Left ventricle myocardium inferior (tissue), 1 donor: ENCODE data around the gene FBN1. TPM values are rescaled to one million over a fixed set of nuclear protein-coding genes. Genes with fewer than 3 reads are reported as not detected.

Source experiments
- DNase-seq: peaks from one replicate; pipeline ENCODE4 v3.0.0-alpha.2; 2020
- H3K27ac ChIP-seq: fragments of 200-600 bp; replicated peaks from 2 replicates; pipeline ENCODE4 v1.8.0; 2021
- H3K27me3 ChIP-seq: fragments of 200-600 bp; 2 replicates; pipeline ENCODE4 v1.8.0; 2021; ENCODE audit warnings: low read depth
- H3K36me3 ChIP-seq: fragments of 200-600 bp; 2 replicates; pipeline ENCODE4 v1.8.0; 2021
- H3K4me1 ChIP-seq: fragments of 200-600 bp; 2 replicates; pipeline ENCODE4 v1.8.0; 2021
- H3K4me3 ChIP-seq: fragments of 200-600 bp; 2 replicates; pipeline ENCODE4 v1.8.0; 2021; ENCODE audit warnings: mild to moderate bottlenecking, moderate library complexity
- H3K9me3 ChIP-seq: fragments of 200-600 bp; replicated peaks from 2 replicates; pipeline ENCODE4 v1.8.0; 2021
- intact Hi-C: fragments of 100-400 bp; cut with micrococcal nuclease; formaldehyde crosslinking; loops from one replicate; pipeline ENCODE4 v1.11.0; 2022
- total RNA-seq: library from RNA; stranded (reverse); fragmentation: NEBNext Ultra II Directional; extraction: Animal tissue kit (Norgen Biotek cat#: 25700); gene quantifications from one replicate; pipeline ENCODE4 v1.2.1, GENCODE V29; 2021
- TF ChIP-seq, protein P1 (sequence below): fragments of 200-600 bp; IDR thresholded peaks from 2 replicates; pipeline ENCODE4 v1.8.0; 2021; ENCODE audit warnings: antibody characterized with exemption, mild to moderate bottlenecking, borderline replicate concordance
- donor health status: DM: no; HTN: yes; CAD: no; lungs with severe emphysema.

Gene FBN1
- total RNA-seq, 1 donor from 2014 or later: 45.5 TPM

DNA sequence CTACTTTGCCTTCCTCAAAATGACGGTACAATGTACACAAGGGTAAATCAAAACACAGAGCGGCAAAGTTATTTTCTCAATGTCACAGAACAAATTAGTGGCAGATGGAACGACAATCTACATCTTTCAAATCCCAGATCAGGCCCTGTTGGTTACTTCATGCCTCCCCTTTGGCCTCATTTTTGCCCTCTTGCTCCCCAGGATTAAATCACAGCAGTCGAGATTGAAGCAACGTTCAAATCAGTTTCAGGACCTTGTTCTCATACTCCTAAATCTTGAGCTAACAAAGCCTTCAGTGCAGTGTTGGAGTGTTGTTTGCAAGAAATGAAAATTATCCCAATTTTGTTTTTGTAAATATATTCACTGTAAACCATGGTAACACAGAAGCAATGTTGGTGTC lies 91.4 kb downstream of the FBN1 start:
- H3K27ac ChIP-seq: no peak overlapping the region
- intact Hi-C loops: no loop called here
- H3K9me3 ChIP-seq: no peaks in the 10 kb centered on the region
- peaks cover 52% of the 10 kb centered on the region for H3K4me1 ChIP-seq
- H3K36me3 ChIP-seq: no peaks in the 10 kb centered on the region
- DNase-seq: no peak
- TF ChIP-seq, protein P1, sequence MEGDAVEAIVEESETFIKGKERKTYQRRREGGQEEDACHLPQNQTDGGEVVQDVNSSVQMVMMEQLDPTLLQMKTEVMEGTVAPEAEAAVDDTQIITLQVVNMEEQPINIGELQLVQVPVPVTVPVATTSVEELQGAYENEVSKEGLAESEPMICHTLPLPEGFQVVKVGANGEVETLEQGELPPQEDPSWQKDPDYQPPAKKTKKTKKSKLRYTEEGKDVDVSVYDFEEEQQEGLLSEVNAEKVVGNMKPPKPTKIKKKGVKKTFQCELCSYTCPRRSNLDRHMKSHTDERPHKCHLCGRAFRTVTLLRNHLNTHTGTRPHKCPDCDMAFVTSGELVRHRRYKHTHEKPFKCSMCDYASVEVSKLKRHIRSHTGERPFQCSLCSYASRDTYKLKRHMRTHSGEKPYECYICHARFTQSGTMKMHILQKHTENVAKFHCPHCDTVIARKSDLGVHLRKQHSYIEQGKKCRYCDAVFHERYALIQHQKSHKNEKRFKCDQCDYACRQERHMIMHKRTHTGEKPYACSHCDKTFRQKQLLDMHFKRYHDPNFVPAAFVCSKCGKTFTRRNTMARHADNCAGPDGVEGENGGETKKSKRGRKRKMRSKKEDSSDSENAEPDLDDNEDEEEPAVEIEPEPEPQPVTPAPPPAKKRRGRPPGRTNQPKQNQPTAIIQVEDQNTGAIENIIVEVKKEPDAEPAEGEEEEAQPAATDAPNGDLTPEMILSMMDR: no peak
- no peaks in the 10 kb centered on the region for H3K27me3 ChIP-seq
- H3K4me3 ChIP-seq: no peak overlapping the region

DNA sequence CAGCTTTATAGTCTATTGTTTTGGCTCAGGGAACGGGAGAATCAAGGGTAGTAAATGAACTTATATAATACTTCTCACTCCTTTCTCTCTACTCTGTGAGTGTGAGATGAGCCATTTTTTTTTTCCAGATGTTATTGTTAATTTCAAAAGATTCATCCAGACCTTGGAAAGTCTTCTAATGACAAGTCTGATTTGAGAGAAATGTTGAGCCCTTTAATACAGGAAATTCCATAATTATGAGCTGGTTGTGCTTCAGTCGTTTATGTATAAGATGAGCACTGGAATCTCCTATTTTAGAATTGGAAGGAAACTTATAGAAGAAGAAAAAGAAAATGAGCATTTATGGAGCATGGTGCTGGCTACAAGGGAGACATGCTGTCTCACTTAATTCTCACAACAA lies 92.0 kb downstream of the FBN1 start:
- Histone ChIP-seq H3K4me3 (no peak overlapping the region), H3K27ac (no peak overlapping the region), H3K4me1 (peaks cover 51% of the 10 kb centered on the region), H3K9me3 (no peaks in the 10 kb centered on the region), H3K36me3 (no peaks in the 10 kb centered on the region), H3K27me3 (no peaks in the 10 kb centered on the region)
- TF ChIP-seq, protein P1: no peak
- intact Hi-C loops: no loop called here
- DNase-seq: no peak

DNA sequence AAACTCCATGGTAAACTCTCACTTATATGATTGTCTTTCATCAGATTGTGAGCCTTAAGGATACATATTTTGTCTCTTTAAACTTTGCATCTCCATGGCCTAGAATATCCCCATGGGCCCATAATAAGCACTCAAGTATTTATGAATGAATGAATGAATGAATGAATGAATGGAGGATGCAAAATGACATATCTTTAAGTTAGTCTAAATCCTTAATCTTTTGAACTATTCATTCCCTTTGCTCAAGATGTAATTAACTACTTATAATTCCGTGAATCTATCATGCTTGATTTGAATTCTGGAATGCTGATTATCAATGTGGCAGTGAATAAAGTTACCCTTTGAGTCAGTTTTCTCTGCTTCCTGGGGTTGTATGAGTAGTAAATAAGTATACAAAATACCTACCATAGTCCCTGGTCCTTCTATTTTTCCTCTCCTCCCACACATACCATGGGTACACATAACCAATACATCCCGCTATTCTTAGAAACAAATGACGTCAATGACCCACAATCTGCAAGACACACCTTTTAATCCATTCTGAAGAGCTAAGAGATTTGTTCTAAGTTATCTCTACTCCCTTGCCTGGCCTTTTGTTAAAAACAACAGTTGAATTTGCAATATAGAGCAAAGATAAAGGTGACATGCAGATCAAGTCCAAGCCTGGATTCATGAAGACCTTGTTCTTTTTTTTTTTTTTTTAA lies 94.5 kb downstream of the FBN1 start:
- Histone ChIP-seq H3K27ac (peak overlapping the region; percentile 26), H3K27me3 (no peaks in the 10 kb centered on the region), H3K9me3 (no peaks in the 10 kb centered on the region), H3K36me3 (no peaks in the 10 kb centered on the region), H3K4me3 (no peak overlapping the region), H3K4me1 (peaks cover 54% of the 10 kb centered on the region)
- TF ChIP-seq, protein P1: no peak
- intact Hi-C loops: no loop called here
- no peak for DNase-seq

DNA sequence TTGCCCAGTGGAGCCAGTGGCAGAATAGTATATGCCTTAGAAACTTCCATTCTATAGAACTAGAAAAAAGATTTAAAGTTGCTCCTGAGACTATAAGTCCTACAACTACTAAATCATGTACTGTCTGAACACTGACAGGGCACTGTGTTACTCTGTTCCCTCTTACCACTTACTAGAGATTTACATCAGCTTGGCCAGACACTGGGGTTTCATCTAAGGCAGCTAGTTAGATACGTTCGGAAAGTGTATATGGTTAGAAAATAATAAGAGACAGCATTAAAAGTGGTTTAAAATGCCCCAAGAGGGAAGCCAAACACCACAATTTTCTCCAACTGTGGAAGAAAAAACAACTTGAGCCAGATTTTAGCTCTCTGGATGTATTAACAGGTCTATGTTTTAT lies 97.1 kb downstream of the FBN1 start:
- no peak overlapping the region for H3K4me3 ChIP-seq
- H3K4me1 ChIP-seq: peaks cover 39% of the 10 kb centered on the region
- no peaks in the 10 kb centered on the region for H3K9me3 ChIP-seq
- TF ChIP-seq, protein P1: no peak
- H3K27ac ChIP-seq: no peak overlapping the region
- H3K27me3 ChIP-seq: no peaks in the 10 kb centered on the region
- intact Hi-C loops: no loop called here
- H3K36me3 ChIP-seq: no peaks in the 10 kb centered on the region
- no peak for DNase-seq

DNA sequence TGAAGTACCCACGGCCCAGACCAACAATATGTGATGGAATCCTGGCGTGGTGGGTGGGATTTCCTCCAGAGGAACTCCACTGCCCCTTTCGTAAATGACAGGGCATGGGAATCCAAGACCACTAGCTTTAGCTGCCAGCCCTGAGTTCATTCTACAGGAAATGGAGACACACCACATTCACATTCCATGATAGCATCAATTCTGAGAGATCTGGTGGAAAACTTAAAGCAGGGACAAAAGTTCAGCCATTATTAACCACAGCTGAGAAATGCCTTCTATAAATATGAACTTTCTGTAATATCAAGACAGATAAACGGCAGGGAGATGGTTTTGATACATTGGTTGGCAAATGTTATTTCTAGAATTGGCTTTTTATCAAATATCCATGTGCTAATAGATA lies 98.2 kb downstream of the FBN1 start:
- no peaks in the 10 kb centered on the region for H3K27me3 ChIP-seq
- intact Hi-C loops: no loop called here
- H3K4me3 ChIP-seq: no peak overlapping the region
- H3K27ac ChIP-seq: peak overlapping the region; percentile 20
- TF ChIP-seq, protein P1: no peak
- no peak for DNase-seq
- H3K36me3 ChIP-seq: no peaks in the 10 kb centered on the region
- peaks cover 41% of the 10 kb centered on the region for H3K4me1 ChIP-seq
- H3K9me3 ChIP-seq: no peaks in the 10 kb centered on the region
